Parathyroid adenoma (tissue), 2 donors: ENCODE results near the gene VAV3.
A peak's percentile ranks its signal among the peaks of the same experiment; 100 is the strongest.
"Not testable (repeated sequence)": the region's sequence is repeated elsewhere in the genome, so short reads cannot be mapped to it uniquely, and the experiment has no call there.

Source experiments
- H2AFZ ChIP-seq: fragments of 300-600 bp; sonication (generic); one replicate; pipeline ENCODE4 v1.7.0; 2017; ENCODE audit warnings: antibody characterized with exemption, mild to moderate bottlenecking
- H3K27ac ChIP-seq: fragments of 300-600 bp; sonication (generic); one replicate; pipeline ENCODE4 v1.7.0; 2017
- H3K27me3 ChIP-seq: fragments of 300-600 bp; sonication (generic); one replicate; pipeline ENCODE4 v1.7.0; 2017; ENCODE audit warnings: low read length; ENCODE audit not compliant: control insufficient read depth, insufficient read depth
- H3K36me3 ChIP-seq: fragments of 300-600 bp; sonication (generic); one replicate; pipeline ENCODE4 v1.7.0; 2017; ENCODE audit warnings: low read length; ENCODE audit not compliant: control insufficient read depth, insufficient read depth
- H3K4me1 ChIP-seq: fragments of 300-600 bp; sonication (generic); one replicate; pipeline ENCODE4 v1.7.0; 2017; ENCODE audit warnings: control low read depth
- H3K4me2 ChIP-seq: fragments of 300-600 bp; sonication (generic); one replicate; pipeline ENCODE4 v1.7.0; 2017; ENCODE audit warnings: low read length
- H3K4me3 ChIP-seq: fragments of 300-600 bp; sonication (generic); one replicate; pipeline ENCODE4 v1.7.0; 2017; ENCODE audit warnings: low read depth, low read length
- H3K79me2 ChIP-seq: fragments of 300-600 bp; sonication (generic); one replicate; pipeline ENCODE4 v1.7.0; 2017; ENCODE audit warnings: control low read depth
- H3K9ac ChIP-seq: fragments of 300-600 bp; sonication (generic); one replicate; pipeline ENCODE4 v1.7.0; 2017; ENCODE audit warnings: mild to moderate bottlenecking
- H3K9me3 ChIP-seq: fragments of 300-600 bp; sonication (generic); one replicate; pipeline ENCODE4 v1.7.0; 2017; ENCODE audit warnings: low read length; ENCODE audit not compliant: control insufficient read depth
- CTCF ChIP-seq: fragments of 300-600 bp; sonication (generic); IDR thresholded peaks from one replicate; pipeline ENCODE4 v1.7.0; 2017; ENCODE audit warnings: antibody characterized with exemption, mild to moderate bottlenecking
- donor health status: primary hyperparathyroidism.

Gene VAV3

GRCh38 chr1:107726860-107727259 is 238.1 kb downstream of the VAV3 start:
- no peak overlapping the region for H3K4me2 ChIP-seq
- no peak overlapping the region for H2AFZ ChIP-seq
- no peak for TF ChIP-seq CTCF
- no peaks in the 10 kb centered on the region for H3K27me3 ChIP-seq
- no peak overlapping the region for H3K9ac ChIP-seq
- H3K79me2 ChIP-seq = no peaks in the 10 kb centered on the region
- H3K27ac ChIP-seq = no peak overlapping the region
- no peak overlapping the region for H3K4me3 ChIP-seq
- H3K9me3 ChIP-seq = no peaks in the 10 kb centered on the region
- H3K4me1 ChIP-seq = no peaks in the 10 kb centered on the region
- H3K36me3 ChIP-seq = no peaks in the 10 kb centered on the region

GRCh38 chr1:107724648-107725047 is 240.3 kb downstream of the VAV3 start:
- no peak overlapping the region for H3K4me3 ChIP-seq
- no peaks in the 10 kb centered on the region for H3K9me3 ChIP-seq
- no peaks in the 10 kb centered on the region for H3K36me3 ChIP-seq
- H3K4me1 ChIP-seq = no peaks in the 10 kb centered on the region
- no peaks in the 10 kb centered on the region for H3K79me2 ChIP-seq
- H3K9ac ChIP-seq = no peak overlapping the region
- H3K27ac ChIP-seq = no peak overlapping the region
- TF ChIP-seq CTCF = no peak
- no peak overlapping the region for H3K4me2 ChIP-seq
- H2AFZ ChIP-seq = peak overlapping the region; percentile 17
- no peaks in the 10 kb centered on the region for H3K27me3 ChIP-seq

GRCh38 chr1:107720210-107720609 is 244.8 kb downstream of the VAV3 start:
- H3K4me2 ChIP-seq, H3K9ac ChIP-seq, H2AFZ ChIP-seq, H3K9me3 ChIP-seq, H3K4me1 ChIP-seq, H3K79me2 ChIP-seq, H3K27ac ChIP-seq, H3K4me3 ChIP-seq, H3K36me3 ChIP-seq, H3K27me3 ChIP-seq: not testable (repeated sequence)

DNA sequence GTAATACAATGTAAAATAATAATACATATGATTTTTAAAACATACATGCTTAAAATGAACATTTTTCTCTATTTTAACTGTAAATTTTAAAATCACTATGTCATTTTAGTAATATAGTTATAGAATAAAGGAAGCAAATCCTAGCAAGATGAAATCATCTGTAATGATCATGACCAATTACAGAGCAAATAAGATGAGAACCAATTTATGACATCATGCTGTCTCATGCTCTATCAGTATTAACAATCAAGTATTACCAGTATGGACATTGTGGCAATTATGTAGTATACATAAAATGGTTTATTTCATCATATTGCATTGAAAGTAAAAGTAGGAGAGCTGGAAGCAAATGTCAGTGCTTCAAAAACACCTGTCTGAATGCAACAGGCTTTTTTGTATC is 255.0 kb downstream of the VAV3 start:
- no peak for TF ChIP-seq CTCF
- no peak overlapping the region for H3K9ac ChIP-seq
- H3K27me3 ChIP-seq = no peaks in the 10 kb centered on the region
- H3K4me1 ChIP-seq = no peaks in the 10 kb centered on the region
- H3K79me2 ChIP-seq = no peaks in the 10 kb centered on the region
- no peak overlapping the region for H3K4me2 ChIP-seq
- no peak overlapping the region for H2AFZ ChIP-seq
- H3K4me3 ChIP-seq = no peak overlapping the region
- H3K9me3 ChIP-seq = no peaks in the 10 kb centered on the region
- H3K36me3 ChIP-seq = no peaks in the 10 kb centered on the region
- H3K27ac ChIP-seq = no peak overlapping the region

DNA sequence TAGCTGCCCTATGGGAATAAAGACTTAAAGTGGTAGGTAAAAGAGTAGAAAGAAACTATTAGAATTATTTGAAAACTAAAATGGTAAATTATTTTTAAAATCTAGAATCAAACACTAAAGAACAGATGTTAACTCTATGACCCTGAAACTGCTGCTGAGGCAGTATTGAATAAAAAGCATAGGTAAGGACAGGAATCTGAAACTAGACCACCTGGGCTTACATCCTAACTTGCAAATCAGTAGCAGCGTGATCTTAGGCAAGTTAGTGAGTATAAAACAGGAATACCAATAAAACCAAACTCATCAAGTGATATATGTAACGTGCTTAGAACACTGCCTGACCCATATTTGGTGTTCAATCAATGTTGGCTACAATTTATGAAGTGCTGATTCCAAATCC is 257.9 kb downstream of the VAV3 start:
- TF ChIP-seq CTCF = no peak
- no peak overlapping the region for H3K4me3 ChIP-seq
- H3K9me3 ChIP-seq = no peaks in the 10 kb centered on the region
- no peaks in the 10 kb centered on the region for H3K27me3 ChIP-seq
- no peaks in the 10 kb centered on the region for H3K79me2 ChIP-seq
- no peaks in the 10 kb centered on the region for H3K36me3 ChIP-seq
- no peak overlapping the region for H3K4me2 ChIP-seq
- H3K4me1 ChIP-seq = peaks cover 3% of the 10 kb centered on the region
- H3K27ac ChIP-seq = no peak overlapping the region
- no peak overlapping the region for H3K9ac ChIP-seq
- H2AFZ ChIP-seq = no peak overlapping the region
